Measurements from ENCODE around the gene G0S2.

G0S2 gene

GRCh38 chr1:209705033-209705598 lies 29.9 kb downstream of the G0S2 start:
- H3K36me3 ChIP-seq (ENCODE audit: control insufficient read depth, insufficient read depth, low read length), result no peaks in the 10 kb centered on the region
- H3K27ac ChIP-seq (ENCODE audit: low read depth, low read length, severe bottlenecking), result no peak overlapping the region
- no peaks in the 10 kb centered on the region for H3K4me1 ChIP-seq (ENCODE audit: control insufficient read depth, insufficient read depth, low read length, poor library complexity, severe bottlenecking)
- 83% methylated on average over 1 of the region's 2 CpGs; no CpG with 5 or more reads in 1 of the 2 experiments for WGBS, 2 experiments (ENCODE audit: insufficient coverage in 2 of 2)
- H3K4me3 ChIP-seq (ENCODE audit: extremely low read depth, insufficient read depth, low read length, poor library complexity, severe bottlenecking), result no peak overlapping the region
- no peaks in the 10 kb centered on the region for H3K9me3 ChIP-seq (ENCODE audit: control insufficient read depth, low read length)

GRCh38 chr1:209706622-209707021 lies 31.4 kb downstream of the G0S2 start:
- WGBS, 2 experiments (ENCODE audit: insufficient coverage in 2 of 2), result 75 to 90% methylated on average over 1 to 2 of the region's 3 CpGs
- no peak overlapping the region for H3K4me3 ChIP-seq (ENCODE audit: extremely low read depth, insufficient read depth, low read length, poor library complexity, severe bottlenecking)
- H3K9me3 ChIP-seq (ENCODE audit: control insufficient read depth, low read length), result no peaks in the 10 kb centered on the region
- no peaks in the 10 kb centered on the region for H3K4me1 ChIP-seq (ENCODE audit: control insufficient read depth, insufficient read depth, low read length, poor library complexity, severe bottlenecking)
- no peak overlapping the region for H3K27ac ChIP-seq (ENCODE audit: low read depth, low read length, severe bottlenecking)
- no peaks in the 10 kb centered on the region for H3K36me3 ChIP-seq (ENCODE audit: control insufficient read depth, insufficient read depth, low read length)

- Histone ChIP-seq H3K9me3 (ENCODE audit: control insufficient read depth, low read length) (no peaks in the 10 kb centered on the region), H3K27ac (ENCODE audit: low read depth, low read length, severe bottlenecking) (no peak overlapping the region), H3K4me3 (ENCODE audit: extremely low read depth, insufficient read depth, low read length, poor library complexity, severe bottlenecking) (no peak overlapping the region), H3K4me1 (ENCODE audit: control insufficient read depth, insufficient read depth, low read length, poor library complexity, severe bottlenecking) (no peaks in the 10 kb centered on the region), H3K36me3 (ENCODE audit: control insufficient read depth, insufficient read depth, low read length) (no peaks in the 10 kb centered on the region)
- 90 to 100% methylated on average over 1 of the region's 1 CpG for WGBS, 2 experiments (ENCODE audit: insufficient coverage in 2 of 2)
These were observed 32.1 kb downstream of the G0S2 start for GRCh38 chr1:209707308-209707707.

- H3K36me3 ChIP-seq (ENCODE audit: control insufficient read depth, insufficient read depth, low read length), result no peaks in the 10 kb centered on the region
- H3K9me3 ChIP-seq (ENCODE audit: control insufficient read depth, low read length), result no peaks in the 10 kb centered on the region
- no peaks in the 10 kb centered on the region for H3K4me1 ChIP-seq (ENCODE audit: control insufficient read depth, insufficient read depth, low read length, poor library complexity, severe bottlenecking)
- WGBS, 2 experiments (ENCODE audit: insufficient coverage in 2 of 2), result 17% methylated on average over 1 of the region's 4 CpGs; no CpG with 5 or more reads in 1 of the 2 experiments
- H3K4me3 ChIP-seq (ENCODE audit: extremely low read depth, insufficient read depth, low read length, poor library complexity, severe bottlenecking), result no peak overlapping the region
- H3K27ac ChIP-seq (ENCODE audit: low read depth, low read length, severe bottlenecking), result no peak overlapping the region
These were observed 33.1 kb downstream of the G0S2 start for GRCh38 chr1:209708297-209708696.

GRCh38 chr1:209710093-209710492 lies 34.9 kb downstream of the G0S2 start:
- Histone ChIP-seq H3K27ac (ENCODE audit: low read depth, low read length, severe bottlenecking) (no peak overlapping the region), H3K9me3 (ENCODE audit: control insufficient read depth, low read length) (no peaks in the 10 kb centered on the region), H3K36me3 (ENCODE audit: control insufficient read depth, insufficient read depth, low read length) (no peaks in the 10 kb centered on the region), H3K4me1 (ENCODE audit: control insufficient read depth, insufficient read depth, low read length, poor library complexity, severe bottlenecking) (no peaks in the 10 kb centered on the region), H3K4me3 (ENCODE audit: extremely low read depth, insufficient read depth, low read length, poor library complexity, severe bottlenecking) (no peak overlapping the region)
- WGBS, 2 experiments (ENCODE audit: insufficient coverage in 2 of 2), result 81 to 100% methylated on average over 2 of the region's 2 CpGs

GRCh38 chr1:209710847-209711246 lies 35.6 kb downstream of the G0S2 start:
- no peaks in the 10 kb centered on the region for H3K9me3 ChIP-seq (ENCODE audit: control insufficient read depth, low read length)
- H3K36me3 ChIP-seq (ENCODE audit: control insufficient read depth, insufficient read depth, low read length), result no peaks in the 10 kb centered on the region
- H3K27ac ChIP-seq (ENCODE audit: low read depth, low read length, severe bottlenecking), result no peak overlapping the region
- H3K4me3 ChIP-seq (ENCODE audit: extremely low read depth, insufficient read depth, low read length, poor library complexity, severe bottlenecking), result no peak overlapping the region
- WGBS, 2 experiments (ENCODE audit: insufficient coverage in 2 of 2), result 84 to 100% methylated on average over 1 to 3 of the region's 3 CpGs
- H3K4me1 ChIP-seq (ENCODE audit: control insufficient read depth, insufficient read depth, low read length, poor library complexity, severe bottlenecking), result no peaks in the 10 kb centered on the region

- no peak overlapping the region for H3K4me3 ChIP-seq (ENCODE audit: extremely low read depth, insufficient read depth, low read length, poor library complexity, severe bottlenecking)
- H3K36me3 ChIP-seq (ENCODE audit: control insufficient read depth, insufficient read depth, low read length), result no peaks in the 10 kb centered on the region
- 60% methylated on average over 1 of the region's 2 CpGs; no CpG with 5 or more reads in 1 of the 2 experiments for WGBS, 2 experiments (ENCODE audit: insufficient coverage in 2 of 2)
- H3K27ac ChIP-seq (ENCODE audit: low read depth, low read length, severe bottlenecking), result no peak overlapping the region
- H3K9me3 ChIP-seq (ENCODE audit: control insufficient read depth, low read length), result no peaks in the 10 kb centered on the region
- H3K4me1 ChIP-seq (ENCODE audit: control insufficient read depth, insufficient read depth, low read length, poor library complexity, severe bottlenecking), result no peaks in the 10 kb centered on the region
These were observed 39.1 kb downstream of the G0S2 start for GRCh38 chr1:209714338-209714737.

GRCh38 chr1:209715314-209715713 lies 40.1 kb downstream of the G0S2 start:
- no peak overlapping the region for H3K27ac ChIP-seq (ENCODE audit: low read depth, low read length, severe bottlenecking)
- no peaks in the 10 kb centered on the region for H3K36me3 ChIP-seq (ENCODE audit: control insufficient read depth, insufficient read depth, low read length)
- H3K4me3 ChIP-seq (ENCODE audit: extremely low read depth, insufficient read depth, low read length, poor library complexity, severe bottlenecking), result no peak overlapping the region
- no peaks in the 10 kb centered on the region for H3K9me3 ChIP-seq (ENCODE audit: control insufficient read depth, low read length)
- no peaks in the 10 kb centered on the region for H3K4me1 ChIP-seq (ENCODE audit: control insufficient read depth, insufficient read depth, low read length, poor library complexity, severe bottlenecking)

GRCh38 chr1:209717818-209718217 lies 42.6 kb downstream of the G0S2 start:
- H3K4me3 ChIP-seq (ENCODE audit: extremely low read depth, insufficient read depth, low read length, poor library complexity, severe bottlenecking), result no peak overlapping the region
- WGBS, 2 experiments (ENCODE audit: insufficient coverage in 2 of 2), result 40 to 86% methylated on average over 1 of the region's 2 CpGs
- no peaks in the 10 kb centered on the region for H3K4me1 ChIP-seq (ENCODE audit: control insufficient read depth, insufficient read depth, low read length, poor library complexity, severe bottlenecking)
- no peaks in the 10 kb centered on the region for H3K36me3 ChIP-seq (ENCODE audit: control insufficient read depth, insufficient read depth, low read length)
- no peak overlapping the region for H3K27ac ChIP-seq (ENCODE audit: low read depth, low read length, severe bottlenecking)
- H3K9me3 ChIP-seq (ENCODE audit: control insufficient read depth, low read length), result no peaks in the 10 kb centered on the region

- WGBS, 2 experiments (ENCODE audit: insufficient coverage in 2 of 2), result 95 to 100% methylated on average over 4 of the region's 4 CpGs
- no peak overlapping the region for H3K27ac ChIP-seq (ENCODE audit: low read depth, low read length, severe bottlenecking)
- H3K4me3 ChIP-seq (ENCODE audit: extremely low read depth, insufficient read depth, low read length, poor library complexity, severe bottlenecking), result no peak overlapping the region
- no peaks in the 10 kb centered on the region for H3K9me3 ChIP-seq (ENCODE audit: control insufficient read depth, low read length)
- no peaks in the 10 kb centered on the region for H3K4me1 ChIP-seq (ENCODE audit: control insufficient read depth, insufficient read depth, low read length, poor library complexity, severe bottlenecking)
- H3K36me3 ChIP-seq (ENCODE audit: control insufficient read depth, insufficient read depth, low read length), result no peaks in the 10 kb centered on the region
These were observed 45.1 kb downstream of the G0S2 start for GRCh38 chr1:209720326-209720725.

GRCh38 chr1:209720826-209721225 lies 45.6 kb downstream of the G0S2 start:
- 79% methylated on average over 1 of the region's 2 CpGs; no CpG with 5 or more reads in 1 of the 2 experiments for WGBS, 2 experiments (ENCODE audit: insufficient coverage in 2 of 2)
- H3K27ac ChIP-seq (ENCODE audit: low read depth, low read length, severe bottlenecking), result no peak overlapping the region

More at GRCh38 chr1:209720826-209721225, 45.6 kb downstream of the G0S2 start:
- H3K4me1 ChIP-seq (ENCODE audit: control insufficient read depth, insufficient read depth, low read length, poor library complexity, severe bottlenecking), result no peaks in the 10 kb centered on the region
- H3K4me3 ChIP-seq (ENCODE audit: extremely low read depth, insufficient read depth, low read length, poor library complexity, severe bottlenecking), result no peak overlapping the region
- H3K9me3 ChIP-seq (ENCODE audit: control insufficient read depth, low read length), result no peaks in the 10 kb centered on the region
- H3K36me3 ChIP-seq (ENCODE audit: control insufficient read depth, insufficient read depth, low read length), result no peaks in the 10 kb centered on the region
